Upper lobe of left lung (tissue), 6 donors: Measurements from ENCODE around the gene ZNF620. TPM values are rescaled to one million over a fixed set of nuclear protein-coding genes. Genes with fewer than 3 reads are reported as not detected.
"Not testable (repeated sequence)": the region's sequence is repeated elsewhere in the genome, so short reads cannot be mapped to it uniquely, and the experiment has no call there.

Experiments
- ATAC-seq, 2 donors: fragments of 200-7000 bp; cut with Tn5 transposase; one replicate each; pipeline ENCODE4 v1.9.1; 2022; ENCODE audit warnings: mild to moderate bottlenecking in 2 of 2, moderate library complexity in 2 of 2; ENCODE audit not compliant: low FRiP score in 2 of 2
- DNase-seq, 2 donors: peaks; one replicate each; pipeline ENCODE4 v3.0.0-alpha.2; 2019 to 2020
- H3K27ac ChIP-seq, 4 donors: fragments of 200-600 bp; sonication (generic); one replicate each; pipeline ENCODE4 v1.5.1; 2016 to 2019
- H3K27me3 ChIP-seq, 4 donors: fragments of 200-600 bp; sonication (generic); one replicate each; pipeline ENCODE4 v1.5.1; 2017 to 2019
- H3K36me3 ChIP-seq, 4 donors: fragments of 200-600 bp; sonication (generic); one replicate each; pipeline ENCODE4 v1.5.1; 2016 to 2019
- H3K4me1 ChIP-seq, 4 donors: fragments of 200-600 bp; sonication (generic); one replicate each; pipeline ENCODE4 v1.5.1; 2018 to 2019
- H3K4me3 ChIP-seq, 4 donors: fragments of 200-600 bp; sonication (generic); one replicate each; pipeline ENCODE4 v1.5.1; 2017 to 2019; ENCODE audit warnings: mild to moderate bottlenecking in 2 of 4, moderate library complexity in 1 of 4
- H3K9me3 ChIP-seq, 4 donors: fragments of 200-600 bp; sonication (generic); one replicate each; pipeline ENCODE4 v1.5.1; 2018 to 2019
- EP300 ChIP-seq, 4 donors: sonication (generic); formaldehyde crosslinking; IDR thresholded peaks; one replicate each; pipeline ENCODE4 v1.5.1; 2017; ENCODE audit warnings: antibody characterized with exemption in 4 of 4, control low read depth in 2 of 4
- POLR2A ChIP-seq, 4 donors: fragments of 450-650 bp; IDR thresholded peaks; one replicate each; pipeline ENCODE4 v1.5.1; 2016 to 2017; ENCODE audit warnings: antibody characterized with exemption in 4 of 4, mild to moderate bottlenecking in 2 of 4
- POLR2AphosphoS5 ChIP-seq, 2 donors: sonication (generic); formaldehyde crosslinking; IDR thresholded peaks; one replicate each; pipeline ENCODE4 v1.5.1; 2017; ENCODE audit warnings: antibody characterized with exemption in 2 of 2
- WGBS, 2 donors: methylation state at CpG; one replicate each; pipeline ENCODE4 v1.1.5; 2017 to 2018; 5-methylcytosine and 5-hydroxymethylcytosine counted together
- total RNA-seq, 6 donors: library from RNA; depleted of rRNA in 4 of 6; stranded (reverse); fragments of >200 nt in 4 of 6; gene quantifications; one replicate each; pipeline versions ENCODE4 v1.1.0 to v1.2.1, GENCODE V29; 2016 to 2021
- TF ChIP-seq, protein P1 (sequence below), 6 experiments: fragments of 450-650 bp in 4 of 6; fragments of 200-600 bp in 2 of 6; sonication (generic) in 2 of 6; IDR thresholded peaks; one replicate each; pipeline ENCODE4 v1.5.1; 2016 to 2019; ENCODE audit warnings: antibody characterized with exemption in 6 of 6
- donor health status: DM: no; HTN: no; CAD: no; lungs with moderate emphysema.
- donor health status: DM: no; HTN: yes; CAD: no; lungs with severe emphysema.

The ZNF620 gene
- total RNA-seq, 6 donors from 2014 or later, result 2.1 to 9.6 (median 5.3) TPM

DNA sequence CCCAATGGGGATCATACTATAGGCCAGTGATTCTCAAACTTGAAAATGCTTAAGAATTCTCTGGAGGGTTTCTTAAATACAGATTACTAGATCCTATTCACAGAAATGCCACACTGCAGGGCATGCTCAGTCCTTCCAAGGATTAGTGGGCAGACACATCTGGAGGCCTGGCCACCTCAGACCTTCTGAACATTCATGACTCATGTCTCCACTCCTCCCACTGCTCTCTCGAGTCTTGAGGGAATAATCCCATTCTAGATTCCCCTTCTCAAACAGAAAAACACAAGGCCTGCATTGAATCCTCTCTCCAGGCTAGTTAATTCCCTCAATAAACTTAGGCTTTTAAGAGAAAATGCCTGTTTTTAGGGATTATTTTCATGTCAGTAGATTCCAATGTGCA is 41.0 kb downstream of the ZNF620 start:
- Histone ChIP-seq H3K4me3 (no peak overlapping the region), H3K9me3 (no peaks in the 10 kb centered on the region), H3K36me3 (no peaks in the 10 kb centered on the region), H3K27me3 (no peaks in the 10 kb centered on the region), H3K4me1 (no peaks in the 10 kb centered on the region), H3K27ac (no peak overlapping the region)
- WGBS, 2 donors, result 50 to 63% methylated on average over 1 of the region's 1 CpG
- DNase-seq (no peak), ATAC-seq (peak in 1 of 2 donors; percentile 76)
- TF ChIP-seq POLR2AphosphoS5 (IDR thresholded peaks at IDR 0.05) (no peak), POLR2A (IDR thresholded peaks at IDR 0.05) (no peak), EP300 (IDR thresholded peaks at IDR 0.05) (no peak)
- TF ChIP-seq, protein P1, sequence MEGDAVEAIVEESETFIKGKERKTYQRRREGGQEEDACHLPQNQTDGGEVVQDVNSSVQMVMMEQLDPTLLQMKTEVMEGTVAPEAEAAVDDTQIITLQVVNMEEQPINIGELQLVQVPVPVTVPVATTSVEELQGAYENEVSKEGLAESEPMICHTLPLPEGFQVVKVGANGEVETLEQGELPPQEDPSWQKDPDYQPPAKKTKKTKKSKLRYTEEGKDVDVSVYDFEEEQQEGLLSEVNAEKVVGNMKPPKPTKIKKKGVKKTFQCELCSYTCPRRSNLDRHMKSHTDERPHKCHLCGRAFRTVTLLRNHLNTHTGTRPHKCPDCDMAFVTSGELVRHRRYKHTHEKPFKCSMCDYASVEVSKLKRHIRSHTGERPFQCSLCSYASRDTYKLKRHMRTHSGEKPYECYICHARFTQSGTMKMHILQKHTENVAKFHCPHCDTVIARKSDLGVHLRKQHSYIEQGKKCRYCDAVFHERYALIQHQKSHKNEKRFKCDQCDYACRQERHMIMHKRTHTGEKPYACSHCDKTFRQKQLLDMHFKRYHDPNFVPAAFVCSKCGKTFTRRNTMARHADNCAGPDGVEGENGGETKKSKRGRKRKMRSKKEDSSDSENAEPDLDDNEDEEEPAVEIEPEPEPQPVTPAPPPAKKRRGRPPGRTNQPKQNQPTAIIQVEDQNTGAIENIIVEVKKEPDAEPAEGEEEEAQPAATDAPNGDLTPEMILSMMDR (IDR thresholded peaks at IDR 0.05), result no peak

DNA sequence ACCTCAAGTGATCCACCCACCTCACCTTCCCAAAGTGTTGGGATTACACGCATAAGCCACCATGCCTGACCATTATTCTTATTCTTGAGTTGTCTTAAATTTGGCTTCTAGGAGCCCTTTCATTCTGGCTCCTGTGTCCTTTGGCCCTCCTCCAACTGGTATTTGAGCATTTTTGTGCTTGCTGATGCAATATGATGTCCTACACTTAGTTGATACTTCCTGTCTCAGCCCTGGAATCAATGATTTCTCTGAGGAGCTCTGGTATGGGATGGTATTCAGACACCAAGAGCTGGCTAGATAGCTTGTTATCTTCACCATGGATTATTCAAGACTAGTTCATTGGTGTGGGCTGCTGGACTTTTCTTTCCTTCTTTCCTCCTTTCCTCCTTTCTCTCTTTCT is 44.3 kb downstream of the ZNF620 start:
- ATAC-seq, result no peak
- Histone ChIP-seq H3K27me3 (no peaks in the 10 kb centered on the region), H3K4me1 (no peaks in the 10 kb centered on the region), H3K36me3 (no peaks in the 10 kb centered on the region), H3K27ac (no peak overlapping the region), H3K4me3 (no peak overlapping the region), H3K9me3 (no peaks in the 10 kb centered on the region)
- WGBS, 2 donors, result 95 to 100% methylated on average over 1 of the region's 1 CpG
- DNase-seq, result no peak
- TF ChIP-seq, protein P1 (IDR thresholded peaks at IDR 0.05), result no peak
- TF ChIP-seq EP300 (IDR thresholded peaks at IDR 0.05) (no peak), POLR2A (IDR thresholded peaks at IDR 0.05) (no peak), POLR2AphosphoS5 (IDR thresholded peaks at IDR 0.05) (no peak)

DNA sequence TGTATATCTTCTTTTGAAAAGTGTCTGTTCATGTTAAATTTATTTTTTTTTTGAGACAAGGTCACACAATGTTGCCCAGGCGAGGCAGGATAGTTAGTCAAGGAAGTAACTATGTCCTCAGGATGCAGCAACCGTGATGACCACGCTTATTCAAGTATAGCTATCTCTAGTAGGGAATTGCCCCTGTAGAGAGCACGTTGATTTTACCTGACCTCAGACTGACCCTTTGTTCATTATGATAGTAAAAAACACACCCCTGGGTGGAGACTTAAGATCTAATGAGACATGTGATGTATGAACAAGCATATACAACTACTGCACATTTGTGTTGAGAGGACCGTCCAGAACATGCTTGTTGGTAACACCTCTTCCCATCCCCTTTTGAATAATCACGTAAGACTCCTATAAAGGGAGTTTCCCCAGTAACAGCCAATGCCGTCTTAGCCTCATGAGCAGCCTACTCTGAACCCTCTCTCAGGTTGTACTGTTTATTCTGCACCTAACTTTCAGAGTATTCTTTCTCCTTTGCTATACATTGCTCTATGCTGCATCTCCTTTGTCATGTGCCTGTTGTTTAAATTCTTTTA is 51.8 kb downstream of the ZNF620 start:
- no peaks in the 10 kb centered on the region for H3K9me3 ChIP-seq
- no peak overlapping the region for H3K27ac ChIP-seq
- no peaks in the 10 kb centered on the region for H3K27me3 ChIP-seq
- H3K36me3 ChIP-seq, result no peaks in the 10 kb centered on the region
- TF ChIP-seq EP300 (IDR thresholded peaks at IDR 0.05) (no peak), POLR2A (IDR thresholded peaks at IDR 0.05) (no peak), POLR2AphosphoS5 (IDR thresholded peaks at IDR 0.05) (no peak)
- TF ChIP-seq, protein P1 (IDR thresholded peaks at IDR 0.05), result no peak
- 76 to 91% methylated on average over 7 of the region's 7 CpGs for WGBS, 2 donors
- no peak overlapping the region for H3K4me3 ChIP-seq
- H3K4me1 ChIP-seq, result no peaks in the 10 kb centered on the region
- DNase-seq (no peak), ATAC-seq (no peak)

DNA sequence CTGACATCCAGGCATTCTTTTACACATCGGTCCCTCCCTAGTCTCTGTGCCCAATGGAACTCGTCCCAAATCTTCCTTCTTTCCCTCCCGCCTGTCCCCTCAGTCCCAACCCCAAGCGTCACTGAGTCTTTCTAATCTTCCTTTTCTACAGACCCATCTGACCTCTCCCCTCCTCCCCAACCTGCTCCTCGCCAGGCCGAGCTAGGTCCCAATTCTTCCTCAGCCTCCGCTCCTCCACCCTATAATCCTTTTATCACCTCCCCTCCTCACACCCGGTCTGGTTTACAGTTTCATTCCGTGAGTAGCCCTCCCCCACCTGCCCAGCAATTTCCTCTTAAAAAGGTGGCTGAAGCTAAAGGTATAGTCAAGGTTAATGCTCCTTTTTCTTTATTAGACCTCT is 56.6 kb downstream of the ZNF620 start:
- not testable (repeated sequence) for H3K27ac ChIP-seq, H3K4me1 ChIP-seq, ATAC-seq, DNase-seq, H3K4me3 ChIP-seq, H3K27me3 ChIP-seq, H3K9me3 ChIP-seq, H3K36me3 ChIP-seq
- 87 to 92% methylated on average over 9 of the region's 9 CpGs for WGBS, 2 donors

DNA sequence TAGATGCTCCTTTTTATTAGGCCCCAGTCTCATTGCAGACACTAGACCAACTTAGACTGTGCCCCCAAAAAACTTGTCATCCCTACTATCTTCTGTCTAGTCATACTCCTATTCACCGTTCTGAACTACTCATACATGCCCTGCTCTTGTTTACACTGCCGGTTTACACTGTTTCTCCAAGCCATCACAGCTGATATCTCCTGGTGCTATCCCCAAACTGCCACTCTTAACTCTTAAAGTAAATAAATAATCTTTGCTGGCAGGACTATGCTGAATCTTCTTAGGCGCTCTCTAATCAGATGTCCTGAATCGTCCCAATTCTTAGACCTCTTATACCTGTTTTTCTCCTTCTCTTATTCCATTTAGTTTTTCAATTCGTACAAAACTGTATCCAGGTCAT is 59.8 kb downstream of the ZNF620 start:
- not testable (repeated sequence) for H3K36me3 ChIP-seq, H3K4me3 ChIP-seq, H3K27me3 ChIP-seq, DNase-seq, H3K4me1 ChIP-seq, H3K9me3 ChIP-seq, H3K27ac ChIP-seq, ATAC-seq
- 76 to 83% methylated on average over 5 of the region's 5 CpGs for WGBS, 2 donors

DNA sequence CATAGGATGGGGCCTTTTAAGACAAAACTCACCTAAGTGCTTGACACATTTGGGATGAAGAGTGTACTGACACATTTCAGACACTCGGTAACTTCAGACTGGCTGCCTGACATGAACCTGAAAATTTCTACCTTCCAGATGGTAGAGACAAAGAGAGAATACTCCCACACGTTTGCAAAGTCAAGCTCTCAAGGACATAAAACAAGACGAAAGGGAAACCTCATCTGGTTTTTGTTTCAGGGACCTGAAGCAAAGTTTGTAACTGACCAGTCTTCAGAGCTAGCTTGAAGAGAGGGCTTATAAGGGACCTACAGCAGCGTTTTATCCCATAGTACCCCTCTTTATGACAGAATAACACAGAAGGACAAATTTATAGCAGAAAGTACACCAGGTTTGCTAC is 60.9 kb downstream of the ZNF620 start:
- TF ChIP-seq POLR2AphosphoS5 (IDR thresholded peaks at IDR 0.05) (no peak), POLR2A (IDR thresholded peaks at IDR 0.05) (no peak), EP300 (IDR thresholded peaks at IDR 0.05) (no peak)
- TF ChIP-seq, protein P1 (IDR thresholded peaks at IDR 0.05), result no peak
- H3K9me3 ChIP-seq, result no peaks in the 10 kb centered on the region
- no peak overlapping the region for H3K27ac ChIP-seq
- WGBS, 2 donors, result 76 to 89% methylated on average over 4 of the region's 4 CpGs
- H3K4me1 ChIP-seq, result no peaks in the 10 kb centered on the region
- no peaks in the 10 kb centered on the region for H3K27me3 ChIP-seq
- no peaks in the 10 kb centered on the region for H3K36me3 ChIP-seq
- DNase-seq (no peak), ATAC-seq (no peak)
- no peak overlapping the region for H3K4me3 ChIP-seq
